Activated CD4-positive, alpha-beta memory T cell treated with anti-CD3 and anti-CD28 coated beads, Interleukin-2, amount 10 ng/mL, durations not matched to agents 7 days and 5 days (primary cell): ENCODE data around the gene CASS4. TPM values are rescaled to one million over a fixed set of nuclear protein-coding genes. Genes with fewer than 3 reads are reported as not detected.

Experiments used
- CTCF ChIA-PET: fragments of 350-600 bp; sonication (Branson Sonifier 250); formaldehyde crosslinking; loops from one replicate; lab custom pipeline; 2021; ENCODE audit warnings: antibody characterized with exemption, inconsistent platforms; lab: Charles Lee
- POLR2A ChIA-PET: fragments of 350-600 bp; sonication (Branson Sonifier 250); formaldehyde crosslinking; loops from one replicate; lab custom pipeline; 2021; ENCODE audit warnings: antibody characterized with exemption; lab: Charles Lee
- DNase-seq: peaks from one replicate; pipeline ENCODE4 v3.0.0-alpha.2; 2020
- H3K27ac Mint-ChIP-seq: one replicate; pipeline ENCODE4 v1.8.0; 2021; ENCODE audit warnings: mild to moderate bottlenecking, mixed read lengths
- H3K27me3 Mint-ChIP-seq: one replicate; pipeline ENCODE4 v1.8.0; 2021; ENCODE audit warnings: mixed read lengths
- H3K36me3 Mint-ChIP-seq: one replicate; pipeline ENCODE4 v1.8.0; 2021; ENCODE audit warnings: low read depth, mixed read lengths
- H3K4me1 Mint-ChIP-seq: one replicate; pipeline ENCODE4 v1.8.0; 2021; ENCODE audit warnings: mixed read lengths
- H3K4me3 Mint-ChIP-seq: one replicate; pipeline ENCODE4 v1.8.0; 2021; ENCODE audit warnings: mild to moderate bottlenecking, mixed read lengths
- H3K9me3 Mint-ChIP-seq: one replicate; pipeline ENCODE4 v1.8.0; 2021; ENCODE audit warnings: mixed read lengths
- total RNA-seq, 2 experiments: library from RNA; stranded (reverse); gene quantifications; one replicate each; pipeline ENCODE4 v1.2.3, GENCODE V29; 2021

CASS4 gene, protein sequence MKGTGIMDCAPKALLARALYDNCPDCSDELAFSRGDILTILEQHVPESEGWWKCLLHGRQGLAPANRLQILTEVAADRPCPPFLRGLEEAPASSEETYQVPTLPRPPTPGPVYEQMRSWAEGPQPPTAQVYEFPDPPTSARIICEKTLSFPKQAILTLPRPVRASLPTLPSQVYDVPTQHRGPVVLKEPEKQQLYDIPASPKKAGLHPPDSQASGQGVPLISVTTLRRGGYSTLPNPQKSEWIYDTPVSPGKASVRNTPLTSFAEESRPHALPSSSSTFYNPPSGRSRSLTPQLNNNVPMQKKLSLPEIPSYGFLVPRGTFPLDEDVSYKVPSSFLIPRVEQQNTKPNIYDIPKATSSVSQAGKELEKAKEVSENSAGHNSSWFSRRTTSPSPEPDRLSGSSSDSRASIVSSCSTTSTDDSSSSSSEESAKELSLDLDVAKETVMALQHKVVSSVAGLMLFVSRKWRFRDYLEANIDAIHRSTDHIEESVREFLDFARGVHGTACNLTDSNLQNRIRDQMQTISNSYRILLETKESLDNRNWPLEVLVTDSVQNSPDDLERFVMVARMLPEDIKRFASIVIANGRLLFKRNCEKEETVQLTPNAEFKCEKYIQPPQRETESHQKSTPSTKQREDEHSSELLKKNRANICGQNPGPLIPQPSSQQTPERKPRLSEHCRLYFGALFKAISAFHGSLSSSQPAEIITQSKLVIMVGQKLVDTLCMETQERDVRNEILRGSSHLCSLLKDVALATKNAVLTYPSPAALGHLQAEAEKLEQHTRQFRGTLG
- 10 to 100 TPM; 13.2 TPM for total RNA-seq

DNA sequence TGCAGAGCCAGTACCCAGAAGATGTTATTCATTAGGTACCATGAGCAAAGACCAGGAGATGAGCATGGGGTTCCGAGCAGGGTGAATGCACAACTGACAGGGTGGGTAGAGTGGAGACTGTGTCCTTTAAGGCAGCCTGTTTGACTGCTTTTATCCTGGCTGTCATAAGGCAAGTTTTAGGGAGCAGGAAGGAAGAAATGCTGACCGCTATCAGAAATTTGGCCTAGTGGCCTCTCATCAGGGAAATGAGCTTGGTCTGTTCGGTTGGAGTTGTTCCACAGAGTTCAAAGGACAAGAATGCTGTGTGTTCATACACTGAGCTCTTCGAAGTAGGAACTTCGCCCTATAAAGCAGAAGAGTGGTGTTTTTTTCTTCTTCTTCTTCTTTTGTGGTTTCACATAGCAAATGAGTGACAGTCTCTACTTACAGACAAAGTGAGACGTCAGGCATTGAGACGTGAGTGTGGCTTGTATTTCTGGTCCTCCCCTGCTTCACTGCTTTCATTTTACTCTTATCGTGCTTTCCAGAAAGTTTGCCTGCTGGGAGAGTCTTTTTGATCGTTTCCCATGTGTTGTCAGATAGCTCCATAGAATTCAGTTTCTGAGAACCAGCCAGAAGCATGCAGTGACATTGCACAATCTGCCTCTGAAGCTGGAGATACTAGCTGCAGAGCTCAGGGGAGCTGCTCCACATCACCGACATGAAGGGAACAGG is at the start of gene CASS4:
Gene CASS4 (plus strand): TSS at position 502 of the 714 bp plus-strand sequence. CDS start 199 bp downstream, at position 701.
- Mint-ChIP-seq H3K4me1 (peaks cover 60% of the 10 kb centered on the region), H3K27me3 (no peaks in the 10 kb centered on the region), H3K27ac (peak within 1 kb of the TSS; percentile 90), H3K36me3 (peaks cover 57% of the 10 kb centered on the region), H3K9me3 (no peaks in the 10 kb centered on the region), H3K4me3 (peak within 1 kb of the TSS; percentile 79)
- ChIA-PET POLR2A (interaction anchor here (0.9 to 3.6 kb wide), 18 partner anchors 10 to 72 kb away, joined by 3 to 58 read pairs (median 6); partner anchors contain the start of genes AURKA, CSTF1 and RTF2), CTCF (interaction anchor here (0.6 to 2.1 kb wide), 7 partner anchors 9 to 57 kb away, joined by 4 to 8 read pairs (median 5); partner anchors contain the start of gene RTF2)
- peak; percentile 54 for DNase-seq

GRCh38 chr20:56362833-56363413 is 49.1 kb upstream of the CASS4 start:
- Mint-ChIP-seq H3K27me3 (peaks cover 3% of the 10 kb centered on the region), H3K9me3 (no peaks in the 10 kb centered on the region), H3K4me3 (no peak overlapping the region), H3K27ac (no peak overlapping the region), H3K4me1 (peaks cover 13% of the 10 kb centered on the region), H3K36me3 (no peaks in the 10 kb centered on the region)
- no peak for DNase-seq
- CTCF ChIA-PET = no interaction called here
- POLR2A ChIA-PET = no interaction called here

DNA sequence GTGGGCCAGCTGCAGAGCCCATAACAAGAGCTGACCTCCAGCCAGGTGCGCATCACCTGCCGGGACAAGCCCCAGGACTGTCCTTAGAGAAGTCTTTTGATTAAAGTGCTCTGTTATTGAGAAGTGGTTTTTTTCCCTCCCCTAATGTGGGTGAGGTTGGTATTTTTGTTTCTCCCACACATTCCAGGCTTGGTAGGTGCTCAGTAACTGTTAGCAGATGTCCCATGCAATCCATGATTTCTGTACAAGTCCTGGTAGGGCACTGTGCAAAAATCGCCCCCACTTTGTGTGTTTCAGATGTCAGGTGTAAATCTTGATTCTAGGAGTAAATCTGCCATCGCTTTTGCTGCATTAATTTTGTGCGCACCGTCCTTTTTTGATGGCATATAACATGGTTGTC is 48.6 kb upstream of the CASS4 start:
- no peaks in the 10 kb centered on the region for H3K9me3 Mint-ChIP-seq
- peaks cover 9% of the 10 kb centered on the region for H3K4me1 Mint-ChIP-seq
- H3K27ac Mint-ChIP-seq = no peak overlapping the region
- CTCF ChIA-PET = no interaction called here
- no peak for DNase-seq
- no peaks in the 10 kb centered on the region for H3K27me3 Mint-ChIP-seq
- POLR2A ChIA-PET = no interaction called here
- H3K36me3 Mint-ChIP-seq = peaks cover 5% of the 10 kb centered on the region
- no peak overlapping the region for H3K4me3 Mint-ChIP-seq

DNA sequence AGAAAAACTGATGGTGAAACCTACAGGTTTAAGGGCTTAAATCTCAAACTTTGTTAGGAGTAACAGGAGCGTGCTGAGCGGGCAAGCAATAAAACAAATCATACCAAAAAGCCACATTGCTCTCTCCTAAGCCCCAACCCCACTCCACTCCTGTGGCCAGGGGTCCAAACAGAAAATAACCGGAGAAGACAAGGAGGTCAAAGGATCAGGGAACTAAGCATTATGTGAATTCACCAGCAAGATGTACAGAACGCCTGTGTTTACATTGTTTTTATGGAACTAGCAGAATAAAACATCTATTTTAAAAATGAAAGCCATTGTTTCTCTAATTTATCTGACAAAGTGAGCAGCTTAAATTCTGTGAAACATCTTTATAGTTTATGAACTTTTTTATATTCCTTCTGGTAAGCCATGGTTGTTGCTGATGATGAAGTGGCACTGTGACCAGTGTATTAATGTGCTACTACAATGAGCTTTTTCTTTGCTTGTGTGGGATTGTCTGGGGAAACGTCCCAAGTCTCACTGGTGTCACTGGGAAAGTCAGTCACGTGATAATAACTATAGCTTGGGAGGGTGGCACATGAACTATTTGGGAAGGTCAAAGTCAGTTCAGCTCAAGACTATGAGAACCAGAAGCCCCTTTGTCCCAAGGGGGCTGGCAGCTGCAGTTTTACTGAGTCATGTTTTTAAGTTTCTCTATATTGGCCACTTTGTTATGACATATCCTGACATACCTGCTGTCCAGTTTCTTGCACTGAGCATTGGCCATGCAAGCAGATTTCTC is 43.5 kb upstream of the CASS4 start:
- ChIA-PET CTCF (no interaction called here), POLR2A (interaction anchor here (1.1 to 1.6 kb wide), 3 partner anchors 9 to 24 kb away, joined by 3 to 5 read pairs (median 4); partner anchors contain the start of genes AURKA, CSTF1 and FAM210B)
- H3K27me3 Mint-ChIP-seq = no peaks in the 10 kb centered on the region
- H3K27ac Mint-ChIP-seq = no peak overlapping the region
- no peaks in the 10 kb centered on the region for H3K9me3 Mint-ChIP-seq
- peaks cover 10% of the 10 kb centered on the region for H3K4me1 Mint-ChIP-seq
- no peak overlapping the region for H3K4me3 Mint-ChIP-seq
- peaks cover 49% of the 10 kb centered on the region for H3K36me3 Mint-ChIP-seq
- no peak for DNase-seq

- CTCF ChIA-PET = no interaction called here
- Mint-ChIP-seq H3K9me3 (no peaks in the 10 kb centered on the region), H3K27me3 (no peaks in the 10 kb centered on the region), H3K36me3 (peaks cover 54% of the 10 kb centered on the region), H3K27ac (no peak overlapping the region), H3K4me1 (peaks cover 16% of the 10 kb centered on the region), H3K4me3 (no peak overlapping the region)
- POLR2A ChIA-PET = interaction anchor here (1.3 to 1.6 kb wide), 2 partner anchors 10 to 23 kb away, joined by 4 to 5 read pairs; partner anchors contain the start of genes AURKA, CSTF1 and FAM210B
- DNase-seq = no peak
Observed at GRCh38 chr20:56369179-56369578, 42.9 kb upstream of the CASS4 start.

DNA sequence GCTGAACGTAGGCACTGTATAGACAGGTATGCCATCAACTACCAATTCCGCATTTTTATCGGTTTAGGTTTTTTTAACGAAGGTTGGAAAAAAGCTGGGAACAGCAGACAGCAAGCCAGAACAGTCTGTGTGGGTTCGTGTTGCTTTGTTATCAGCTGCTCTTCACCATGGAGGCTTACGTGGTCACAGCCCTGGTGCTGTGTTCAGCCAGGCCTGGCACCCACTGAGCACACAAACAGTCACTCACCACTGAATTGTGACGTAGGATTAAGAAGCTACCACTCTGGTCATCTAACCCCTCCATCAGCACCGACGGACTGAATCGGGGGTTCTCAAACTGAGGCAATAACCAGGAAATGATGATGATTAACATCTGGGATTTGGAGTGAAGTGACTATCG is 40.1 kb upstream of the CASS4 start:
- Mint-ChIP-seq H3K36me3 (peaks cover 73% of the 10 kb centered on the region), H3K9me3 (no peaks in the 10 kb centered on the region), H3K27ac (no peak overlapping the region), H3K4me1 (peaks cover 32% of the 10 kb centered on the region), H3K27me3 (no peaks in the 10 kb centered on the region), H3K4me3 (no peak overlapping the region)
- no peak for DNase-seq
- POLR2A ChIA-PET = interaction anchor here (1.6 to 3.8 kb wide), 3 partner anchors 11 to 21 kb away, joined by 5 to 15 read pairs (median 11); partner anchors contain the start of genes AURKA and CSTF1
- CTCF ChIA-PET = no interaction called here

GRCh38 chr20:56372850-56373249 is 39.2 kb upstream of the CASS4 start:
- Mint-ChIP-seq H3K9me3 (no peaks in the 10 kb centered on the region), H3K36me3 (peaks cover 80% of the 10 kb centered on the region), H3K27ac (peak overlapping the region; percentile 38), H3K4me3 (no peak overlapping the region), H3K4me1 (peaks cover 35% of the 10 kb centered on the region), H3K27me3 (no peaks in the 10 kb centered on the region)
- POLR2A ChIA-PET = interaction anchor here (1.6 to 3.8 kb wide), 3 partner anchors 10 to 20 kb away, joined by 5 to 15 read pairs (median 11); partner anchors contain the start of genes AURKA and CSTF1
- no peak for DNase-seq
- CTCF ChIA-PET = interaction anchor here (0.7 to 1.0 kb wide), 2 partner anchors 14 to 18 kb away, joined by 3 to 4 read pairs; partner anchors contain the start of gene FAM210B

GRCh38 chr20:56373942-56374341 is 38.1 kb upstream of the CASS4 start:
- Mint-ChIP-seq H3K9me3 (no peaks in the 10 kb centered on the region), H3K4me1 (peaks cover 44% of the 10 kb centered on the region), H3K27ac (peak overlapping the region; percentile 61), H3K4me3 (no peak overlapping the region), H3K36me3 (peaks cover 83% of the 10 kb centered on the region), H3K27me3 (no peaks in the 10 kb centered on the region)
- no peak for DNase-seq
- POLR2A ChIA-PET = interaction anchor here (0.7 to 3.8 kb wide), 3 partner anchors 9 to 54 kb away, joined by 3 to 11 read pairs (median 4); partner anchors contain the start of genes AURKA and CSTF1
- CTCF ChIA-PET = no interaction called here

- no peak for DNase-seq
- Mint-ChIP-seq H3K27me3 (no peaks in the 10 kb centered on the region), H3K9me3 (no peaks in the 10 kb centered on the region), H3K4me3 (no peak overlapping the region), H3K36me3 (peaks cover 82% of the 10 kb centered on the region), H3K4me1 (peaks cover 60% of the 10 kb centered on the region), H3K27ac (no peak overlapping the region)
- ChIA-PET CTCF (interaction anchor here (1.4 kb wide), 1 partner anchor 22 kb away, joined by 3 read pairs; no protein-coding TSS in a partner anchor), POLR2A (interaction anchor here (1.1 to 2.7 kb wide), 3 partner anchors 15 to 36 kb away, joined by 3 to 10 read pairs (median 7); partner anchors contain the start of genes AURKA, CASS4, CSTF1 and FAM210B)
Observed at GRCh38 chr20:56376331-56376730, 35.7 kb upstream of the CASS4 start.

GRCh38 chr20:56378386-56378785 is 33.7 kb upstream of the CASS4 start:
- ChIA-PET CTCF (no interaction called here), POLR2A (interaction anchor here (0.6 kb wide), 1 partner anchor 13 kb away, joined by 4 read pairs; the partner anchor contains the start of genes AURKA and CSTF1)
- Mint-ChIP-seq H3K27me3 (no peaks in the 10 kb centered on the region), H3K36me3 (peaks cover 84% of the 10 kb centered on the region), H3K27ac (no peak overlapping the region), H3K4me1 (peaks cover 68% of the 10 kb centered on the region), H3K4me3 (no peak overlapping the region), H3K9me3 (no peaks in the 10 kb centered on the region)
- DNase-seq = no peak

- peaks cover 66% of the 10 kb centered on the region for H3K4me1 Mint-ChIP-seq
- H3K27ac Mint-ChIP-seq = no peak overlapping the region
Observed at GRCh38 chr20:56380375-56380774, 31.7 kb upstream of the CASS4 start.

More at GRCh38 chr20:56380375-56380774, 31.7 kb upstream of the CASS4 start:
- Mint-ChIP-seq H3K27me3 (no peaks in the 10 kb centered on the region), H3K9me3 (no peaks in the 10 kb centered on the region), H3K36me3 (peaks cover 88% of the 10 kb centered on the region), H3K4me3 (no peak overlapping the region)
- no peak for DNase-seq
- CTCF ChIA-PET = no interaction called here
- POLR2A ChIA-PET = interaction anchor here (1.1 to 1.8 kb wide), 2 partner anchors 10 to 11 kb away, joined by 5 to 6 read pairs; no protein-coding TSS in a partner anchor
